NK-92 treated with Interleukin-12 subunit alpha and Interleukin-12 subunit beta, amount 100 ng/mL, for 24 hours (cell line): ENCODE results near the gene MACROD2.
"Not testable (repeated sequence)": the region's sequence is repeated elsewhere in the genome, so short reads cannot be mapped to it uniquely, and the experiment has no call there.

Experiments
- DNase-seq: peaks from one replicate; lab custom pipeline; 2025; lab: John Stamatoyannopoulos, UW

Gene MACROD2

GRCh38 chr20:15535863-15536262 is 1540.5 kb downstream of the MACROD2 start:
- DNase-seq = no peak

GRCh38 chr20:15537200-15537599 is 1541.9 kb downstream of the MACROD2 start:
- DNase-seq = not testable (repeated sequence)

DNA sequence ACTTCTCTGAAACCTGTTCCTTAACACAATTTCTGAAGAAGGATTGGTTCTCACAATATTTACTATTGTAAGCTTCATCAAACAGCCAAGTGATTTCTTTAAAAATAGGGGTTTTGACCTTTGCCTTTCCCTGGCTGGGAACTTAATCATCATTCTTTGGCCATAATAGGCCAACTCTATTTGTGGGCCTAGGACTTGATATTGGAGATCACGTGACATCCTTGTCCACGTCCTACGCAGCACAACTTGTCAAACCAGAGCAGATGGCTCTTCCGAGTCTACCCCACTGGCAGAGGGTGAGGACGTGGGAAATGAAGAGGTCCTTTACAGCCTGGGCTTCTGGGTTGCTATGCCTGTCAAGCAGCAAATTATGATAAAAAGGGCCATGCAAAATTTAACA is 1547.3 kb downstream of the MACROD2 start:
- DNase-seq = no peak

DNA sequence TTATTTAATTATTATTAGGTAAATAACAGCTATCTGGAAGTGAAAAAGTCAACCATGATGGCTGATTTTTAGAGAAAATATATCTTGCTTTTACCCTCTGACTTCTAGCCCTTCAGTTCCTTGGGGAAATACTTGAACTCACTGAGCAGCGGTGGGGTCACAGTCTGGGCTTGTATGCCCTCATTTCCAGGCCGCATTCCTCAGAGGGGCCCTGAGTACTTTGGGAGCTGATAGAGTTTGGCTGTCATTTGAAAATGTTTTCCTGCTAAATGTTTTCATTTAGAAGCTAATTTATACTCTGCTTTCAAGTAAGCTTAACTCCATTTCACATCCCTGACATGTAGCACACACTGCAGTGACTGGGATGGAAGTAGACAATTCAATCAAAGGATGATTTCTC is 1549.4 kb downstream of the MACROD2 start:
- no peak for DNase-seq

DNA sequence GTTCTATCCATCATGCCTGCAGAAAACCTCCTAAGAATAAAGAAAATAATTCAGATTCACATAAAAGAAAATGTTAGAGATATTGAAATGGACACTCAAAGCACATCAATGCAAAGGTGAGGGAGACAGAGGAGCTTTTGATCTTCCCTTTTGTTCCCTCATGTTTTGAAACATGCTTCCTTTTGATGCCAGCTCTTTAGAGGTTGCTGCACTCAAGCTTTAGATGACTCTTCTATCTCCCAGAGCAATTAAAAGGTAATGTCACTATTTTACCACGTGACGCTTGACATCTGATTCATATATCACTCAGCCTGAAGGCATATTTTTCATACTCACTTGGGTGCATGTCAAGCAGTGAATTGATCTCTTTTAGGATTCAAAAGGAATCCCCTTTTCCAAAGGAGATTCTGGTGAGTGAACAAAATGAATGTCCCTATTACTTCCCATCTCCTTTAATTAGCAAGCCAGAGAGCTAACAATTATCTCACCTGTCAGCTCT is 1551.3 kb downstream of the MACROD2 start:
- no peak for DNase-seq

GRCh38 chr20:15547119-15547518 is 1551.8 kb downstream of the MACROD2 start:
- DNase-seq = no peak

DNA sequence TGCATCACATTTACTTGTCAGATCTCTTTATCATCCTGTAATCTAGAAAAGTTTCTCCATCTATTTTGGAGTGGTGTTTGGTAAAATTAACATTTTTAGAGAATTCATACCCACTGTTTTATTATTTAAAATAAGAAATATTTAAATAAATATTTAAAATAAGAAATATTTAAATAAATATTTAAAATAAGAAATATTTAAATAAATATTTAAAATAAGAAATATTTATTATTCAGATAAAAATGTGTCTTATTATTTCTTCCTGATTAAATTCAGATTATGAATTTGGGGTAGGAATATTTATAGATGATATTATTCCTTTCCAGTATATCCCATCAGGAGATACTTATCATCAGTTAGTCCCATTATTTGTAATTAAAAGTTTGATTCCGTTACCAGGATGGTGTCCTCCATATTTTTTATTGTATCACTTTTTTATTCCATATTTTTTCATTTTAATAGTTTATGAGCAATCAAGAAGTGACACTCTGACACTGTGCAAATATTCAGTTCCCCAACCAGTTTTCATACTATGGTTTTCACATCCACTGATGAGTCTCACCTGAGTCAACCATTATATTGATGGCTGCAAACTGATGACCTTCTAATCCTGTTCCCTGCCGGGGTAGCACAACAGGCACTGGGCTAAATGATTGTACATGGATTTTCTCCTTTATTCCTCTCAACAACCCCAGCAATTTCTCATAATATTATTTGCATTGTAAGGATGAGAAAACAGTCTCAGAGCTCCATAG is 1555.0 kb downstream of the MACROD2 start:
- no peak for DNase-seq

DNA sequence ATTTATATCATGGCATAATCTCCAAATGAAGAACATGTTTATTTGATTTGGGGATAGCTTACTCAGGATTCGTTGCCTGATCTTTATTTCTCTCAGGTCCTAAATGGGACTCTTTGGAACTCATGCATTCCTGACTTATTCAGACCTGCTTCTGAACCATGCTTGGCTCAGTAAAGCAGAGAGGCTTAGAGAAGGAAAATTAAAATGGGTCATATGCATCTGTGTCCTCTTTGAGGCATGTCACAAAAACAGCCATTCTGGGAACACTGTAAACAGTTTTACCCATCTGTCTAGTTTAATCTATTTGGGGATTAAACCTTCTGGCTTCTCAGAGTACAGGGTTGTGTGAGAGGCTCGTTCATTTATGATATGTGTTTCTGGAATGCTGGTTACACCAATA is 1560.6 kb downstream of the MACROD2 start:
- no peak for DNase-seq

DNA sequence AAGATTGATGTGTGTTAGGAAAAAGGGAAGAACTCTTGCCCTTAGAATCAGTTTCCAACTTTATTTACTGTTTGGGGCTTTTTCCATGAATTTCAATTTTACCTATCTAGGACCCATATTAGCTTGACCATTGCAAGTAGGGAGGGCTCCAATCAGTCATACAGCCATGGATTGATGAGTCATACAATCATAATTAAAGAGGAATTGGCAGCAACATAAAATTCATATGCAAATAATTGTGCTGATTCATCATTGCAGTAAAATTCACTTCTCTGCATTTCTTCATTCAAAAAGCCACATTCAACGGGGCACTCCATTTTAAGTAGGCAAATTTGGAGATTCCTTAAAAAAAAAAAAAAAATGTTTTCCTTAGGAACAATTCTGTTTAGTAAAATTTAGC is 1561.6 kb downstream of the MACROD2 start:
- DNase-seq = no peak

DNA sequence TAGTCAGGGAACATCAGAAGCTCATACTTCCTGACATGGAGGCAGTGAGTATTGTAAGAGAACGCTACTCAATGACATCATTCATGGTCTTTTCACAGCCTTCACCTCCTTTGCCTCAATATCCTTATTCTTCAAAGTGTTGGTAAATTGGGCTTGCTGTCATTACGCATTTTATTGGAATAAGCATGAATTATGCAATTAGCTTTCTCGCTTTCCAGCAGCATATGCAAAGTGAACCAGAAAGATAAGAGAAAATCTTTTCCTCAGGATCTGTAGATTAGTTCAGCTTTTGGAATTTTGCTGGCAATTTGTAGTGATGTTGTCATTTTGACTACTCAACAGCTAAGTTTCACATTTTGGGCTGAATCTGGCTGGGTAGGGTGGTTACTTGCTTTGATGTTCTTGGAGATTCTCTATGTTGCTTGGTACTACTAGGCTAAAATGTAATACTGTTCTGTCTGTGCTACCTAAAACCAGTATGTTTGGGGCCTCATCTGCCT is 1565.8 kb downstream of the MACROD2 start:
- DNase-seq = no peak

GRCh38 chr20:15561707-15562404 is 1566.5 kb downstream of the MACROD2 start:
- no peak for DNase-seq

- no peak for DNase-seq
These were observed 1568.5 kb downstream of the MACROD2 start for GRCh38 chr20:15563836-15564235.

DNA sequence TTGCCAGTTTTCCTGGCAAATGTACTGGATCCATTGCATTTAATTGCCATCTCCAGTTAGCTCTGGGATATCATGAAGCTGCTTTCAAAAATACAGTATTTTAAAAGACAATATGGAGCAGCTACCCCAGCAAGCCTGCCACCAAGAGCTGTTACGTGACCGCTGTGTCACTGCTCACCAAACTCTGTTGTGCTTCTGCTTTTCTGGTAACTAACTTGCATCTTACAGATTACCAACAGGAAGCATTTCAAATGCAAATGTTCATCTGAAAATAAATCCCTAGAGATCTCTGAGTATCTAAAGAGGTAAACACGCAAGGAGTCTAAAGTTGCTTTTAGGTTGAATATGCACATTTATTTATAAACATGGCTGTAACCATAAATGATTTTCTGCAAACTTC is 1569.7 kb downstream of the MACROD2 start:
- DNase-seq = no peak

DNA sequence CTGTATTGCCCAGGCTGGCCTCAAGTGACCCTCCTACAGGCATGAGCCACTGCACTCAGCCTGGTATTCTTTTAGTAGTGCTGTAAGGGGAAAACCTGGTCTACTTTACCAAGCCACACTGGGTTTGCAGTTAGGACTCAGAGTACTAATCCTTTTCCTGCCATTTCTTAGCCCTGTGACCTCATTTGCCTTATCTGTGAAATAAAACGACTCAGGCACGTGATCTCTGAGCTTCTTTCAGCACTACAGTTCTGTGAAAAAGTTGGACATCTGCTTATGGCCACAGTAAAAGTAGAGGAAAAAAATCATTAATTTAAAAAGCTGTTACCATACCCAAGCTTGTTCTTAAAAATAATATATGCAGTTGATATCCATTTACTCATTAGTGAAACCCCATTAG is 1570.5 kb downstream of the MACROD2 start:
- no peak for DNase-seq

DNA sequence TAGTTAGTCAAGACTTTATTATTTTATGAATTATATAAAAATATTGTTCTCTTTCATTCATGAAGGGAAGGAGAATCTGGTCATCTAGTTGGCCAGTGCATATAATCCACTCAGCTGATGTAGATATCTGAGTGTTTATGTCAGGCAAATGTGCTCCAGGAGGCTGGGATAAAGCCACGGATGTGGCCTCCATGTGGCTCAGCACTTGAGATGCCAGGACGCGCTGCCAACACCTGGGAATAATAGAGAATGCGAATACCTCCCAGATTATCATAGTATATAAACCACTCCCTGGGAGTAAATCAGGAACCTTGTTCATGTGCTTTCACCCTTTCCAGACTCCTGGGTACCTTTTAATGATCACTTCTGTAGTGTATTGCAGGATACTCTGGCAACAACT is 1571.9 kb downstream of the MACROD2 start:
- no peak for DNase-seq

- DNase-seq = no peak
These were observed 1574.8 kb downstream of the MACROD2 start for GRCh38 chr20:15570156-15570555.

GRCh38 chr20:15571056-15571455 is 1575.7 kb downstream of the MACROD2 start:
- DNase-seq = no peak

DNA sequence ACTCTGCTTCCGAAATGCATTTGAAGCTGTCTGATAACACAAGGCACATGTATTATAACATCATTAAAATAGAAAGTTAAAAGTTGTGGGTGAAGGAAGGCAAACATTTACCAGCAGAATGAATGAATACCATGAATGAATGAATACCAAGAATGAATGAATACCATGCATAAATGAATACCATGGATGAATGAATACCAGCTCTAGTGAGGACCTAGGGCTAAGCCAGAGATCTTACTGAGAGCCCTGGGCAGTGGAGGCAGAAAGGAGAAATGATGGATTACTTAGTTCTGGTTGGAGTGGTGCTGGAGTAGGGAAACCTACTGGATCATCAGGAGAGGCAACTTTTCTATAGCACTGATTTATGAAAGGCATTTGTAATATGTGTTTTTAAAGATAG is 1579.9 kb downstream of the MACROD2 start:
- no peak for DNase-seq

DNA sequence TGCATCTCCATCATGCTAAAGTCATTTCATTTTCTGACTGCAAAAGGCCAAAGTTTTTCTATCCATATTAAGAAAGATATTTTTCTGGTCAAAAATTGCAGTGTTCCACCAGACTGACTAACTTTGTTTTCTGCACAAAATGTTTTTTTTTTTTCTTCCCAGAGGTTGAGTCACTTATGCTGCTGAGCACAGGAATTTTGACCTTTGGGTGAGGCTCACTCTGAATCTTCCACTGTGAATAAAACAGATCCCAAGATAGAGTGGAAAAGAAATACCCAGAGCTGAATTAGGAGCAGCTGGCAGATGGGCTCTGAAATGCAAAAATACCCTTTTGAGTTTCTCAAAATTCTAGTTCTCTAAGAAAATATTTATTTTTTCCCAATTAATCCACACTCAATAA is 1581.1 kb downstream of the MACROD2 start:
- no peak for DNase-seq

DNA sequence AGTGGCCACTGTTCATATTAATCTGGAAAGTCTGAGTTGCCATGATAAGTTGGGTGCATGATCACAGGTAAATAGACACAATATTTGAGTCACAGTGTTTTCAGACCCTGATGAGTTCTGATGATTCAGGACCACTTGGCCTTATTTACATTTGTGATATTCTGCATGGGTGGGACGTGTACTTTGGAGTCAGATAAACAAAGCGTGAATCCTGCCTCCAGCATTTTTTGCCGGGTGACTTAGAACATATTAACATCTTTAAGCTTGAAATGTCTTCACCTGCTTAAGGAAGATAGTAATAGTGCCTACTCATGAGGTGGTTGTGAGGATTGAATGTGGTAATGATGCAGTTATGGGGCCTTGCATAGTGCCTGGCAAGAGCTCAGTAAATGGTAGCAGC is 1582.8 kb downstream of the MACROD2 start:
- DNase-seq = no peak

- no peak for DNase-seq
These were observed 1584.4 kb downstream of the MACROD2 start for GRCh38 chr20:15579688-15580087.

DNA sequence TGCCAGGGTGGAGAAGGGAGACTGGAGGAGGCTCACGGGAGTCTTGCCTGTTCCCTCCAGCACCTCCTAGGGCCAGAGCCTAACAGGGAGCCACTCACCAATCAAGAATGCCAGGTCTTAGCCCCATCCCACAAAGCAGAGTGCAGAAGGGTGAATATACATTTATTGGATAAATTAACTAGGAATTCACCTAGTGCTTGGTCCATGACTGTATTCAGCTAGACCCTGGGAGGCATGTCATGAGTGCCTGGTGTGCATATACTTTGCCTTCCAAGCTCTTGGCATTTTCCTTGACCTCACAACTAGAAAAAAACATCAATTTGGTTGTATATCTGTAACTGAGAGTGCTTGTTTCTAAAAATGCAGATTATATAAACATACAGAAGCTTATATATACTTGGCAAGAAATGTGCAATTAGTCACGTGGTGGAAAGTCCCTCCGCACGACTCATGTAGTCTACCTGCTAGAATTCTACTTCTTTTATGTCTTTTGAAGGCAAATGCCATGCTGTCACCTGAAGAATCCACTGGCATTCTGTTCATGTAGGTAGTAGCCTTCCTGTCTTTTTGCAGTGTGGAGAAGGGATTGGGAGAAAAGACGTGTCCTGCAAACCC is 1586.9 kb downstream of the MACROD2 start:
- no peak for DNase-seq

DNA sequence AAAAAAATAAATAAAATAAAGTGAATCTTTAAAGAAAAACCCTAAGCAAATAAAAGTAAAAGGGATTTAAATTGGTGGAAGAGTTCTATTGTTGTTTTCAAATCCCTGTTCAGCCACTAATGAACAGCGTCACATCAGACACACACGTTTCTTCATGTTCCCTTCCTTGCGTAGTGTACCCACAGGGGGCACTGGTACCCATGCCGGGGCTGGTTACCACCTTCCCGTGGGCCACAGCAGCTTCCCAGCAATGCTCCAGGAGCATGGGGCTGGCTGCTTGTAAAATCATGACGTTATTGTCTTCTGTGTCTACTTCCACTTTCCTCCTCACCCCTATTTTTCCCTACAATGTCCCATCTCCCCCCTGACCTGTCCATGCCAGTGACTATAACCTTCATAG is 1589.2 kb downstream of the MACROD2 start:
- no peak for DNase-seq
